Liver (tissue), 9 donors: ENCODE results near the gene INPP4A. TPM values are rescaled to one million over a fixed set of nuclear protein-coding genes. Genes with fewer than 3 reads are reported as not detected.

ENCODE experiments used
- DNase-seq: peaks from one replicate; pipeline ENCODE4 v3.0.0-alpha.2; 2017; ENCODE audit warnings: low spot score
- H3K27ac ChIP-seq, 2 donors: one replicate each; pipeline ENCODE4 v1.7.0; 2013; ENCODE audit warnings: inconsistent platforms in 2 of 2, low read length in 2 of 2, control low read depth in 1 of 2, low read depth in 1 of 2, mild to moderate bottlenecking in 1 of 2
- H3K27me3 ChIP-seq, 4 donors: one replicate each; pipeline versions ENCODE4 v1.6.1 to v1.7.0; 2013; ENCODE audit warnings: low read length in 3 of 4, inconsistent platforms in 1 of 4, mild to moderate bottlenecking in 1 of 4, moderate library complexity in 1 of 4; ENCODE audit not compliant: control insufficient read depth in 4 of 4, insufficient read depth in 4 of 4
- H3K36me3 ChIP-seq, 4 donors: one replicate each; pipeline versions ENCODE4 v1.6.1 to v1.7.0; 2013; ENCODE audit warnings: low read length in 3 of 4, mild to moderate bottlenecking in 3 of 4, low read depth in 1 of 4, moderate library complexity in 1 of 4; ENCODE audit not compliant: control insufficient read depth in 4 of 4, insufficient read depth in 3 of 4
- H3K4me1 ChIP-seq, 4 donors: one replicate each; pipeline versions ENCODE4 v1.6.1 to v1.7.0; 2013; ENCODE audit warnings: low read length in 3 of 4, mild to moderate bottlenecking in 3 of 4, moderate library complexity in 1 of 4; ENCODE audit not compliant: control insufficient read depth in 4 of 4, insufficient read depth in 4 of 4
- H3K4me3 ChIP-seq, 3 donors: one replicate each; pipeline versions ENCODE4 v1.6.1 to v1.7.0; 2013; ENCODE audit warnings: low read length in 3 of 3, control low read depth in 1 of 3, low read depth in 1 of 3, mild to moderate bottlenecking in 1 of 3
- H3K9ac ChIP-seq, 2 donors: one replicate each; pipeline ENCODE4 v1.7.0; 2013; ENCODE audit warnings: low read length in 2 of 2, mild to moderate bottlenecking in 2 of 2, moderate library complexity in 2 of 2, control low read depth in 1 of 2, low read depth in 1 of 2
- H3K9me3 ChIP-seq, 4 donors: one replicate each; pipeline versions ENCODE4 v1.6.1 to v1.7.0; 2013; ENCODE audit warnings: low read length in 3 of 4; ENCODE audit not compliant: control insufficient read depth in 4 of 4
- ATF3 ChIP-seq: IDR thresholded peaks from 2 replicates; pipeline ENCODE4 v1.6.1; 2016; ENCODE audit warnings: antibody characterized with exemption
- CTCF ChIP-seq: fragments of 150-350 bp; IDR thresholded peaks from 2 replicates; pipeline ENCODE4 v1.5.1; 2017; ENCODE audit warnings: improper control_type of control experiment, low read depth, low read length; ENCODE audit not compliant: missing input control
- EGR1 ChIP-seq, 2 donors: IDR thresholded peaks; 2 replicates each; pipeline ENCODE4 v1.6.1; 2016 to 2018; ENCODE audit warnings: antibody characterized with exemption in 2 of 2, low read depth in 2 of 2
- FOXA1 ChIP-seq: IDR thresholded peaks from 2 replicates; pipeline ENCODE4 v1.6.1; 2016; ENCODE audit warnings: antibody characterized with exemption
- FOXA2 ChIP-seq: IDR thresholded peaks from 2 replicates; pipeline ENCODE4 v1.6.1; 2016; ENCODE audit warnings: antibody characterized with exemption
- GABPA ChIP-seq, 2 donors: IDR thresholded peaks in 1 of 2; conservative IDR thresholded peaks in 1 of 2; 2 replicates each; pipeline ENCODE4 v1.6.1; 2016; ENCODE audit warnings: antibody characterized with exemption in 2 of 2, mild to moderate bottlenecking in 1 of 2, moderate library complexity in 1 of 2
- HNF4A ChIP-seq, 2 donors: conservative IDR thresholded peaks; 2 replicates each; pipeline ENCODE4 v1.6.1; 2016; ENCODE audit warnings: antibody characterized with exemption in 2 of 2, mild to moderate bottlenecking in 2 of 2
- HNF4G ChIP-seq: IDR thresholded peaks from 2 replicates; pipeline ENCODE4 v1.6.1; 2016; ENCODE audit warnings: antibody characterized with exemption
- JUND ChIP-seq, 2 donors: IDR thresholded peaks; 2 replicates each; pipeline ENCODE4 v1.6.1; 2016; ENCODE audit warnings: antibody characterized with exemption in 2 of 2
- NR2F2 ChIP-seq: IDR thresholded peaks from 2 replicates; pipeline ENCODE4 v1.6.1; 2016; ENCODE audit warnings: antibody characterized with exemption
- RAD21 ChIP-seq, 2 donors: IDR thresholded peaks; 2 replicates each; pipeline ENCODE4 v1.6.1; 2016; ENCODE audit warnings: antibody characterized with exemption in 2 of 2, mild to moderate bottlenecking in 2 of 2
- REST ChIP-seq: IDR thresholded peaks from 2 replicates; pipeline ENCODE4 v1.6.1; 2016; ENCODE audit warnings: antibody characterized with exemption, mild to moderate bottlenecking
- RXRA ChIP-seq, 2 donors: IDR thresholded peaks; 2 replicates each; pipeline ENCODE4 v1.6.1; 2017 to 2018; ENCODE audit warnings: antibody characterized with exemption in 2 of 2, mild to moderate bottlenecking in 1 of 2
- SP1 ChIP-seq: IDR thresholded peaks from 2 replicates; pipeline ENCODE4 v1.6.1; 2018; ENCODE audit warnings: antibody characterized with exemption, mild to moderate bottlenecking
- TAF1 ChIP-seq: conservative IDR thresholded peaks from 2 replicates; pipeline ENCODE4 v1.6.1; 2016; ENCODE audit warnings: antibody characterized with exemption, mild to moderate bottlenecking
- YY1 ChIP-seq: IDR thresholded peaks from 2 replicates; pipeline ENCODE4 v1.6.1; 2016; ENCODE audit warnings: antibody characterized with exemption, mild to moderate bottlenecking
- ZBTB33 ChIP-seq: IDR thresholded peaks from 2 replicates; pipeline ENCODE4 v1.6.1; 2016; ENCODE audit warnings: antibody characterized with exemption
- WGBS: extraction: QIAGEN DNeasy Blood & Tissue Kit; methylation state at CpG from one replicate; pipeline ENCODE4 v1.1.7; 2013; 5-methylcytosine and 5-hydroxymethylcytosine counted together
- polyA plus RNA-seq, 2 donors: library from polyadenylated mRNA; stranded (reverse) in 1 of 2; unstranded in 1 of 2; fragments of 200-250 nt in 1 of 2; fragments of >200 nt in 1 of 2; fragmentation: Nextera tagmentation in 1 of 2; extraction: Ambion mirVana in 1 of 2; gene quantifications; one replicate each; pipeline versions ENCODE4 v1.2.1 to v1.2.3, GENCODE V29; 2013 to 2015
- total RNA-seq, 2 donors: library from RNA; depleted of rRNA; stranded (reverse); fragments of >200 nt; gene quantifications; one replicate each; pipeline ENCODE4 v1.2.3, GENCODE V29; 2014
- donor health status: healthy.
- donor health status: healthy.
- donor health status: healthy.
- donor health status: healthy.
- donor health status: healthy.

Gene INPP4A
- total and polyA plus RNA-seq, 4 donors, result 2.9 to 14.9 (median 7.2) TPM

DNA sequence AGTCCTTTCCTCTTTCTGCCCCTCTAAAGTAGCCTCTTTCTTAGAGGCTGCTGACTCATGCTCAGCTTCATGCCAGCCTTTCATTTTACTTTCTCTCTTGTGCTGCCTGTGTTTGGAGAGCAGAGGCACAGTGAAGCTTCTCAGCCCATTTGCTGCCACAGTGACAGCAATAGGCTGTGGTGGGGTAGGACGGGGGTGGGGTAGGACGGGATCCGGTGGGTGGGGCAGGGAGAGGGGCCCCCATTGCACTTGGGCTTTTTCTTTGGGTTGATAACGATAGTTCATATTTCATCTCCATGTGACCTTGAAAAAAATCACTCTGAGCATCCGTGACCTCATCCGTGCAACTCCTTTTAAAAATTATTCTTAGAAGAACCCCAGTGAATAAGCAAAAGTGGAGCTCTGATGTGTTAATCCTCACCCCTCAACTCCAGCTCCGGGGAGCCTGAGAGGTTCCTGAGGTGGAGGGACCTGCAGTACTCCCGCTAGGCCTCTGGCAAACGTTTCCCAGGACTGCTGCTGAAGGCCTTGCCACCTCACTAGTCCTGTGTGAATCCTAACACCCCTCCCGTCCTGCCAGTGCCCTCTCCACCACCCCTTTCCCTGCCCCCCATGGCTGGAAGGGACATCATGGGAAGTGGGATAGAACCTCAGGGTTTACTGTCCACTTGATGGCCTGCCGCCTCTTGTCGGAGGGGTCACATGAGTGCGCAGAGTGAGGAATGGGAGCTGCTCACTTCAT, 70.8 kb downstream of the INPP4A start:
- no peak overlapping the region for H3K27ac ChIP-seq
- 84% methylated on average over 13 of the region's 13 CpGs for WGBS
- H3K4me3 ChIP-seq, result no peak overlapping the region
- no peak for DNase-seq
- H3K36me3 ChIP-seq, result no peaks in the 10 kb centered on the region
- H3K4me1 ChIP-seq, result no peaks in the 10 kb centered on the region
- H3K9me3 ChIP-seq, result no peaks in the 10 kb centered on the region
- H3K9ac ChIP-seq, result no peak overlapping the region
- TF ChIP-seq FOXA2, result no peak
- no peak for TF ChIP-seq HNF4G
- TF ChIP-seq NR2F2, result no peak
- H3K27me3 ChIP-seq, result no peaks in the 10 kb centered on the region

- Histone ChIP-seq H3K4me3 (no peak overlapping the region), H3K9me3 (no peaks in the 10 kb centered on the region), H3K36me3 (no peaks in the 10 kb centered on the region), H3K4me1 (no peaks in the 10 kb centered on the region), H3K9ac (no peak overlapping the region), H3K27me3 (no peaks in the 10 kb centered on the region), H3K27ac (no peak overlapping the region)
- WGBS, result 96% methylated on average over 3 of the region's 3 CpGs
- TF ChIP-seq REST (no peak), JUND (IDR thresholded peaks at IDR 0.05) (no peak), RAD21 (IDR thresholded peaks at IDR 0.05) (no peak), YY1 (no peak), ZBTB33 (no peak), NR2F2 (no peak), ATF3 (no peak), HNF4A (conservative IDR thresholded peaks at IDR 0.05) (no peak), SP1 (no peak), CTCF (no peak), GABPA (IDR thresholded peaks at IDR 0.05 in 1 of 2, conservative IDR thresholded peaks at IDR 0.05 in 1 of 2) (no peak), TAF1 (no peak), RXRA (IDR thresholded peaks at IDR 0.05) (no peak), FOXA1 (no peak), EGR1 (IDR thresholded peaks at IDR 0.05; ENCODE audit: low read depth in 2 of 2) (no peak)
- DNase-seq, result no peak
Observed at GRCh38 chr2:98516571-98516970, 71.9 kb downstream of the INPP4A start.
